HG03039 (cell line): Measurements from ENCODE around the gene AP1G2.

ENCODE experiments used
- ATAC-seq: cut with Tn5 transposase; IDR thresholded peaks from one replicate; pipeline ENCODE4 v1.9.1; 2021; ENCODE audit warnings: mild to moderate bottlenecking, moderate library complexity; ENCODE audit not compliant: unreplicated experiment

The AP1G2 gene

GRCh38 chr14:23520899-23521533 lies 46.6 kb downstream of the AP1G2 start:
- ATAC-seq = no peak

- no peak for ATAC-seq
Measured at GRCh38 chr14:23518709-23519108, 48.9 kb downstream of the AP1G2 start.

GRCh38 chr14:23517650-23518326 lies 49.8 kb downstream of the AP1G2 start:
- ATAC-seq = no peak

- no peak for ATAC-seq
Measured at GRCh38 chr14:23514644-23514957, 53.0 kb downstream of the AP1G2 start.

- ATAC-seq = no peak
Measured at GRCh38 chr14:23513818-23514643, 53.6 kb downstream of the AP1G2 start.

GRCh38 chr14:23513005-23513817 lies 54.4 kb downstream of the AP1G2 start:
- no peak for ATAC-seq

- no peak for ATAC-seq
Measured at GRCh38 chr14:23512156-23512555, 55.4 kb downstream of the AP1G2 start.
